Activated naive CD4-positive, alpha-beta T cell (primary cell): ENCODE data around the gene UMAD1.
"Not testable (repeated sequence)": the region's sequence is repeated elsewhere in the genome, so short reads cannot be mapped to it uniquely, and the experiment has no call there.

Source experiments
- DNase-seq, 4 experiments: peaks; one replicate each; lab custom pipeline; 2025; lab: John Stamatoyannopoulos, UW

UMAD1 gene

DNA sequence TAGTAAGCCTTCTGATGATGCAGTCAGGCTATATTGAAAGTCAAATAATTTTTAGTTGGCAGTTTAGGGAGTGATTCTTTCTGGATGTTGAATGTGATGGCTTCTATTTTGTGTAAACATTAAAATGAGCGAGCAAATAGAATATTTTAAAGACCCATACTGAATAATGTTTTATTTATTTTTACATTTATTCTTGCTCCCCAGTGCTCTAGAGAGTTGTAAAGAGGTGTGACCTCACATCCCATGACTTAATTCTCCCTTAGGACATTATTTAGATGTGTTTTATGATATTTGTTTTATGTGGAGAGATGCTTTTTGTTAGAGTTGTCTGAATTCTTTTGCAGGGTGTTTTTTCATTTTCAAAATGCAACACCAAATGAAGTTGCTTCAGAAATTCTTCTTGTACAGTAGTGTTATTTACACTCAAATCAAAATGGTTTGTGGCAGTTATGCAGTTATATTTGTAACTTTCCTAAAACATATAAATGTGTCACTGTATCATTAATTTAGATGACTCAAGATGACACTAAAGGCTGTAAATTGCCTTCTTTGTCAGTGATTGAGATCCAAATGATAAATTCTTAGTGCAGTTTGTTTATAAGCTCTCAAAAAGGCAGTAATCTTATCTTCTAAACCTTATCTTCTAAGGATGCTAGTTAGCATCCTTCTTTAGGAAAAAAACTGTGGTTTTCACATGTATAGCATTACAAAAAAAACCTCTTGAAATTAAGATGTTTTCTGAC is 12.4 kb downstream of the UMAD1 start:
- no peak for DNase-seq

- DNase-seq = no peak
These were observed 13.1 kb downstream of the UMAD1 start for GRCh38 chr7:7653593-7654187.

- DNase-seq = no peak
These were observed 14.6 kb downstream of the UMAD1 start for GRCh38 chr7:7654964-7655715.

- not testable (repeated sequence) for DNase-seq
These were observed 15.9 kb downstream of the UMAD1 start for GRCh38 chr7:7656459-7656858.

- DNase-seq = no peak
These were observed 22.0 kb downstream of the UMAD1 start for GRCh38 chr7:7662527-7662926.

DNA sequence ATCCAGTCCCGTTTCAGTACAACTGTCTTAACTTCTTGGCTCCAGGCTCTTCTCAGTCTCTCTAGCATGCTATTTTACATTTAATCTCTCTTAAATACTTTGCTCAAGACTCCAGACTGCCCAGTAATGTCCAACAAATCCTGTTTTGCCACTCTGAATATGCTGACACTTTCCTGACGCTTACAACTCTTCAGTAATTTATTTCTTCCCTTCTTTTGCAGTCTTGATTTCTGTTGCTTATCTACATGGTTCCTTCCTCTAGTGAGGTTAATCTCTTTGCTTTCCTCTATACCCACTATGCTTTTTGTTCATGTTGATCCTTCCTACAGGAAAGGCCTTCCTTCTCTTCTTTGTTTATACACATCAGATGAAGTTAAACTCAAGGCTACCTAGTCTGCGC is 23.7 kb downstream of the UMAD1 start:
- no peak for DNase-seq

GRCh38 chr7:7665031-7665430 is 24.5 kb downstream of the UMAD1 start:
- no peak for DNase-seq

- DNase-seq = no peak
These were observed 26.6 kb downstream of the UMAD1 start for GRCh38 chr7:7667187-7667586.

- DNase-seq = no peak
These were observed 28.2 kb downstream of the UMAD1 start for GRCh38 chr7:7668706-7669105.

DNA sequence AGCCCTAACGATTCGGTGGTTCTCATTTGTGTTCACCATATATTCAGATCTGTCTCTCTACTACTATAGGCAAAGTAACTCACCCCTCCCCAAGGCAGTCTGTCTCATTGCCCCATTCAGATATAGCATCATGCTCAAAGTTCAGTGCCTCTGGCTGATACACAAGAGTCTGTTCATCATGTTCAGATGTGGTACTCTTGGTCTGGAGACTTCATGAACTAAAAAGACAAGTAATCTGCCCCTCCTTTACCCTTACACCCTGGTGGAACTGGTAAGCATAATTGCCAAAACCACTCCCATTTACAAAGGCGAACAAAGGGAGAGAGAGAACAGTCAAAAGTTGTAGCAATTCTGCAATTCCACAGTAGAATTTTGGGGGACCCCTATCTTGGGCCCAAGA is 29.9 kb downstream of the UMAD1 start:
- no peak for DNase-seq

GRCh38 chr7:7671361-7671760 is 30.8 kb downstream of the UMAD1 start:
- no peak for DNase-seq

DNA sequence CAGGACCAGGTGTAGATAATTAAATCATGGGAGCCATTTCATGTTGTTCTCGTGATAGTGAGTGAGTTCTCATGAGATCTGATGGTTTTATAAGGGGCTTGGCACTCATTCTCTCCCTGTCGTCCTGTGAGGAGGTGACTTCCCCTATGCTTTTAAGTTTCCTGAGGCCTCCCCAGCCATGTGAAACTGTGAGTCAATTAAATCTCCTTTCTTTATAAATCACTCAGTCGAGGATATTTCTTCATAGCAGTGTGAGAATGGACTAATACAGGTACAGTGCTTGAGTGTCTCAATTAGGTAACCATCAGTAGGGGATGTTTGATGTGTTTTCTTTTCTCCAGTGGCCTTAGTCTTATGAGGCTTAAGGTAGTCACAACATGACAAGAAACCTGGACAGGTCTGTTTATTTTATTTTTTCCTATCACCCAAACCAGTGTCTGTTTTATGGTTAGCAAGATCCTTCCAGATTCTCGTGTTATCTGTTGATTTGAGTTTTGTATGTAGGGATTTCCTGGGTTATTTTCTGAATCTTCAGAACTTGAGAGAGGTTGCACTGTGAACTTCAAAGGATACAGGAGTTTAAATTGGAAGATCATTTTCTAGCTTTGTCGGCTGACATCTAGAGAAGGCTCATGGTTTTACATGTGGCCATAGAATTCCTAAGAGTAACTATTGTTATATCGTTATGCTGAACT is 32.1 kb downstream of the UMAD1 start:
- no peak for DNase-seq

DNA sequence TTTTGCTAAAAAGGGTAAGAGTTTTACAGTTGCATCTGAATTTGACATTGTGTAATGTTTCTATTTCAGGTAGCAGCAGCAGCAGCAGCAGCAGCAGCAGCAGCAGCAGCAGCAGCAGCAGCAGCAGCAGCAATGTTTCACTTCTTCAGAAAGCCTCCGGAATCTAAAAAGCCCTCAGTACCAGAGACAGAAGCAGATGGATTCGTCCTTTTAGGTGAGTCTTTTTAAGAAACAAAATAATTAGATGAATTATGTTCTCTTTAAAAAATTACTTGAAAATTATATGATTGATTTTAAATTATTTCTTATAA is 32.6 kb downstream of the UMAD1 start:
- no peak for DNase-seq

DNA sequence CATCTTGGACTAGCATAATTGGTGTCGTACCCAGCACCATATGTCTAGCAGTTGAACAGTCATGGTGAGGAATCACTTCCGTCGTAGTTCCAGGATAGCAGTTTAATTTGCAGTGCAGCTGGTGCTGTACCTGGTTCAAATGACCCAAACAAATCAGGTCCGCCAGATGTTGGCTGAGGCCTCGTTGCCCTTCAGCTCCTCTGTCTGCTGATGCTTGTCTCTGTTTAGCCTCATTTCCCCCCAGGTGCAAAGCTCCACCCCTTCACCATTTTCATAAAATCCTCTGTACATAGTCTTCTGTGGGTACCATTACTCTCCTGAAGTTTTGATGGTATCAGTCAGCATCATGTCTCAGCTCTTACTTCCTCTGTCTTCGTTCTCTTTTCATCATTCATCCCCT is 35.1 kb downstream of the UMAD1 start:
- DNase-seq = no peak

DNA sequence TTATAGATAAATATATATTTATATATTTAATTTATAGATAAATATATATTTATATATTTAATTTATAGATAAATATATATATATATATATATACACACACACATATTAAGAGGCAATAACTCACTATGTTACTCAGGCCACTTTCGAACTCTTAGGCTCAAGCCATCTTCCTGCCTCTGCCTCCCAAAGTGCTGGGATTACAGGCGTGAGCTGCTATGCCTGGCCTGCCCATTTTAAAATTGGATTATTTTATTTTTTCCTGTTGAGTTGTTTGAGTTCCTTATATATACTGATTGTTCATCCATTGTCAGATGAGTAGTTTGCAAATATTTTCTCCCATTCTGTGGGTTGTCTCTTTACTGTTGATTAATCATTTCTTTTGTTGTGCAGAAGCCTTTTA is 39.1 kb downstream of the UMAD1 start:
- DNase-seq = not testable (repeated sequence)

GRCh38 chr7:7681191-7681935 is 40.8 kb downstream of the UMAD1 start:
- DNase-seq = peak in 1 of 4 experiments; percentile 1

DNA sequence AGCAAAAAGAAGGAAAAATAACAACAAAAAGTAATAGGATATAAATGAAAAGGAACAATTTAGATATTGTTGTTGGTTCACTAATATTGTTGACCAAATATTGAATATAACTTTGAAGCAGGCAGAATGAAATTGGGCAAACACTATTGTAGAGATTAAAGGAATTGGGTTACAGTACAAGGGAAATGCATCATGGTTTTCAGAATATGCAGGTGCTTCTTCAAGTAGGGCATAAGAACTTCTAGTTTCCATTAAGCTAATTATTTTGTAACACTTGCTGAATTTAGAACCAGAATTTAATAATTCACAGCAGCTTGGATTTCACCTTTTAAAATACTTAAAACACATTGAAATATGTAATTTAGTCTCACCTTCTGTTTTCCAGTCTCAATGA is 41.4 kb downstream of the UMAD1 start:
- DNase-seq = no peak

GRCh38 chr7:7682861-7683260 is 42.3 kb downstream of the UMAD1 start:
- no peak for DNase-seq

DNA sequence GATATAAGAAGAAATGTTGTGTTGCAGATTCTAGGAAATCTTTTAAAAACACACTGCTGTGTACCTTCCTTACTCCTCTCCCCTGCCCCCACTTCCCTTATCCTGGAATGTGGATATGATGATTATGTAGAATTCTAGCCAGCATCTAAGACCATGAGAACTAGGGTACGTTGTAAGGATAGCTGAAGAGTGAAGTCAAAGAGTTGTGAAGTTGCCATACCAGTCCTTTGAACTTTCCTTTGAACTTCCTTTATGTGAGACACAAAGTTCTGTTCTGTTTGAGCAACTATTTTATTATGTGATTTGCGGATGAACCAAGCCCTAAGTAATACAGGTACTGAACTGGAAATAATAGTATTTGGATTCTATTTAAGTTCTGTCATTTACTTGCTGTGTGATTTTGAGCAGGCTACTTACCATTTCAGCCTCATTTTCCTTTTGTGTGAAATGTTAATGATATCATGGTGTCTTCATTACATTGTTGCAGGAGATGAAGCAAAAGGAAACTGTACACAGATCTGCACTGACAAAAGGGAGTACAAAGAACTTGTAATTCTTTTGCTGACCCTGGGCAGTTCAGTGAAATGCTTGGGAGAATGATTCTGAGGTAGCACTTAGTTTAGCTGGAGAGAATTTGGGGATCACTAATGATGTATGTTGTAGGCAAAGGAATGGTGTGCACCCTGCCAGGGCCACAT is 46.4 kb downstream of the UMAD1 start:
- DNase-seq = no peak

DNA sequence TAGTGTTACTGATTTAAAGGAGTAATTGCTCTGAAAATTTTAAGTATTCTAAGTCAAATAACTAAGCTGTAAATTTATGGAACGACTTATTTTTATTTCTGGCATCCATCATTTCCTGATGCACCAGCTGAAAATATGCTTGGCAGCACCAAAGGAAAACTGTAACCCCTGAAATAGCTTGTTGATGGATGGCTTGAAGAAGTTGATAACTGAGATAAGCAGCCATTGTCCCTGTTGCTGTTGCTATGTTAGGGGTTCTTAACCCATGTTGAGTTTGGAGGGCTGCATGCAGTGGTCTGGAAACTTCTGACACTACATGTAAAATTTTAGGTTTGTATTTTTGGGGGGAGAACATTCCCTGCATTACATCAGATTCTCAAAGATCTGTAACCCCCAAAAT is 47.2 kb downstream of the UMAD1 start:
- no peak for DNase-seq

DNA sequence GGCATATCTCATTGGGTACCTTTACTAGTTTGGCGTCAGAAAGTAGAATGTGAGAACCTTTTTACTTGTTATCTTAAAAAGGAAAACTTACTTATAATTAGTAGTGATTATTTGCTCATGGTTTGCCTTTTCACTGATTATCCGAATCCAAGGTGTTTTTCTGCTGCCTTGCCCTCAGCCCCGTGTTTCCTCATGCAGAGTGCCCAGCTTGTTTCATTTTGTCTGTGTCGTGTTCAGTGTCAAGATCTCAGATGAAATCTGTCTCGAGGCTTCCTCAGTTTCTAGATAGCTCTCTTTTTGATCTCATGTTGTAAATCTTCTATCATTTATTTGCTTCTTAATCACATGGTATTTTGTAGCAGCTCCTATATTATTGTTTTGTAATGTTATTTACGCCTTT is 47.8 kb downstream of the UMAD1 start:
- no peak for DNase-seq
